ENCODE data around the gene RGMB. TPM values are rescaled to one million over a fixed set of nuclear protein-coding genes. Genes with fewer than 3 reads are reported as not detected.

RGMB gene, protein sequence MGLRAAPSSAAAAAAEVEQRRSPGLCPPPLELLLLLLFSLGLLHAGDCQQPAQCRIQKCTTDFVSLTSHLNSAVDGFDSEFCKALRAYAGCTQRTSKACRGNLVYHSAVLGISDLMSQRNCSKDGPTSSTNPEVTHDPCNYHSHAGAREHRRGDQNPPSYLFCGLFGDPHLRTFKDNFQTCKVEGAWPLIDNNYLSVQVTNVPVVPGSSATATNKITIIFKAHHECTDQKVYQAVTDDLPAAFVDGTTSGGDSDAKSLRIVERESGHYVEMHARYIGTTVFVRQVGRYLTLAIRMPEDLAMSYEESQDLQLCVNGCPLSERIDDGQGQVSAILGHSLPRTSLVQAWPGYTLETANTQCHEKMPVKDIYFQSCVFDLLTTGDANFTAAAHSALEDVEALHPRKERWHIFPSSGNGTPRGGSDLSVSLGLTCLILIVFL
- total RNA-seq = 100 to 1,000 TPM in 3 of 4 donors, 10 to 100 TPM in 1; 37.3 to 248 (median 174) TPM

DNA sequence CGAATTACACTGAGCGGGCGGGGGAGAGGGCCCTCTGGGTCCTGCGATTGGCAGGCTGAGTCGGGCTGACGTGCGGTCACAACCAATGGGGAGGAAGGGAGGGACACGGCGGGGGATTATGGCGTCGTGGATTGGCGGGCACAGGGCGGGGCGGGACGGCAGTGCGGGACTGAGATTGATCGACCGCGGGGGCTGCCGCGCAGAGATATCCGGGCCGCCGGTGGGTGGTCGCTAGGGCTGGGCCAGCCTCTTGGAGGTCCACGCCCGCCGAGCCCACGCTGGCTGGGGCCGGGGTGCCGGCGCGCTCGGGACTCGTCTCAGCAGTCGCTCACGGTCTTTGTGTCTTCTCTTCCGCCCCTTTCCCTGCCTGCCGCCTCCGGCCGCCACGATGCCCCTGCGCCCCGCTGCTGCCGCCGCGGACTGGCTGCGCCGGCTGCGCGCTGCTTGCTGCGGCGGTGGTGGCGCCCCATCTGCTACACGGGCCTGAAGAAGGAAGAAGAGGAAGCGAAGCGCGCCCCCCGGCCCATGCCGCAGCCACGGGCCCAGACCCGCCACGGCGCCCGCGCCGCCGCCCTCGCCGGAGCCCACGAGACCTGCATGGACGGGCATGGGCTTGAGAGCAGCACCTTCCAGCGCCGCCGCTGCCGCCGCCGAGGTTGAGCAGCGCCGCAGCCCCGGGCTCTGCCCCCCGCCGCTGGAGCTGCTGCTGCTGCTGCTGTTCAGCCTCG, at the start of gene RGMB:
Gene RGMB (plus strand): TSS at position 200 of the 728 bp plus-strand sequence. CDS start 408 bp downstream, at position 608.
- H3K36me3 ChIP-seq = no peaks in the 10 kb centered on the region
- peak; percentile 94 for ATAC-seq
- H3K9me3 ChIP-seq = no peaks in the 10 kb centered on the region
- H3K4me1 ChIP-seq = peaks cover 0 to 52% (median 9%) of the 10 kb centered on the region in 3 donors
- peak within 1 kb of the TSS; percentile 67 to 89 for H3K4me3 ChIP-seq
- peak within 1 kb of the TSS; percentile 64 to 96 (median 94) for H3K27ac ChIP-seq
- WGBS, 2 donors (ENCODE audit: low coverage in 1 of 2) = 0% methylated on average over 3 to 9 of the region's 84 CpGs
- TF ChIP-seq POLR2A (IDR thresholded peaks at IDR 0.05) (peak; percentile 78 to 83), EP300 (IDR thresholded peaks at IDR 0.05) (no peak), POLR2AphosphoS5 (IDR thresholded peaks at IDR 0.05) (peak; percentile 46), CTCF (IDR thresholded peaks at IDR 0.05) (peak in 3 of 4 experiments; percentile 3 to 11 (median 3))
- H3K27me3 ChIP-seq = no peaks in the 10 kb centered on the region

- H3K4me1 ChIP-seq = peaks cover 0 to 9% (median 0%) of the 10 kb centered on the region in 3 donors
- TF ChIP-seq POLR2A (IDR thresholded peaks at IDR 0.05) (no peak), CTCF (IDR thresholded peaks at IDR 0.05) (no peak), EP300 (IDR thresholded peaks at IDR 0.05) (no peak), POLR2AphosphoS5 (IDR thresholded peaks at IDR 0.05) (no peak)
- no peaks in the 10 kb centered on the region for H3K9me3 ChIP-seq
- 81 to 83% methylated on average over 2 of the region's 2 CpGs for WGBS, 2 donors (ENCODE audit: low coverage in 1 of 2)
- no peak overlapping the region for H3K27ac ChIP-seq
- H3K36me3 ChIP-seq = no peaks in the 10 kb centered on the region
- no peaks in the 10 kb centered on the region for H3K27me3 ChIP-seq
- H3K4me3 ChIP-seq = no peak overlapping the region
- no peak for ATAC-seq
These were observed 47.2 kb upstream of the RGMB start for GRCh38 chr5:98726258-98726657.

GRCh38 chr5:98727686-98728085, 45.8 kb upstream of the RGMB start:
- ATAC-seq = no peak
- no peak for TF ChIP-seq POLR2A (IDR thresholded peaks at IDR 0.05)
- no peak for TF ChIP-seq EP300 (IDR thresholded peaks at IDR 0.05)
- no peak for TF ChIP-seq POLR2AphosphoS5 (IDR thresholded peaks at IDR 0.05)
- TF ChIP-seq CTCF (IDR thresholded peaks at IDR 0.05) = no peak
- no peaks in the 10 kb centered on the region for H3K36me3 ChIP-seq
- WGBS, 2 donors (ENCODE audit: low coverage in 1 of 2) = 24 to 77% methylated on average over 2 to 5 of the region's 5 CpGs
- no peaks in the 10 kb centered on the region for H3K9me3 ChIP-seq
- H3K4me1 ChIP-seq = peaks cover 0 to 2% (median 0%) of the 10 kb centered on the region in 3 donors
- no peaks in the 10 kb centered on the region for H3K27me3 ChIP-seq
- H3K27ac ChIP-seq = no peak overlapping the region
- no peak overlapping the region for H3K4me3 ChIP-seq

DNA sequence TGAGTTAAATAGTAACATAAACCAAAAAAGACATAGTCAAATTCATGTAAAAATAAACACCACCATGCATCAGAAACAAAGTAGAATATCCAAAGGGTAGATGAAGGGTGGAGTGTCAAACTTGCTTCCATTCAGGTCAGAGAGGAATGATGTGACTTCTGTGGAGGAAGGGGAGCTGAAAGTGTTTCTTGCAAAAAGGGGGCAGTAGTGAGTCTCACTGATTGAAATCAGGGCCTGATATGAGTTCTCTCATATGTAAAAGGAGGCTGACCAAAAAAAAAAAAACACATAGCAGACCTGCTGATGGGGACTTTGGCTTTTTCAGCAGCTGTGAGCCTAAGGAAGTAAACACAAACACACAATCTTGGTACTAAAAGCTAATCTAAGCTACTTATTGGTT, 38.8 kb upstream of the RGMB start:
- H3K4me1 ChIP-seq = no peaks in the 10 kb centered on the region
- H3K27ac ChIP-seq = no peak overlapping the region
- no peaks in the 10 kb centered on the region for H3K27me3 ChIP-seq
- no peak for ATAC-seq
- no peaks in the 10 kb centered on the region for H3K36me3 ChIP-seq
- TF ChIP-seq POLR2AphosphoS5 (IDR thresholded peaks at IDR 0.05) (no peak), POLR2A (IDR thresholded peaks at IDR 0.05) (no peak), CTCF (IDR thresholded peaks at IDR 0.05) (no peak), EP300 (IDR thresholded peaks at IDR 0.05) (no peak)
- peaks cover 0 to 6% (median 0%) of the 10 kb centered on the region in 3 donors for H3K9me3 ChIP-seq
- H3K4me3 ChIP-seq = no peak overlapping the region

All from gastroesophageal sphincter (tissue), 4 donors.